Left cardiac atrium (tissue), 4 donors: ENCODE measurements around the gene DHRS2. TPM values are rescaled to one million over a fixed set of nuclear protein-coding genes. Genes with fewer than 3 reads are reported as not detected.
"Not testable (repeated sequence)": the region's sequence is repeated elsewhere in the genome, so short reads cannot be mapped to it uniquely, and the experiment has no call there.

Source experiments
- ATAC-seq, 2 donors: fragments of 200-7000 bp; cut with Tn5 transposase; one replicate each; pipeline ENCODE4 v1.9.1; 2020; ENCODE audit warnings: mild to moderate bottlenecking in 2 of 2, moderate library complexity in 2 of 2
- DNase-seq: peaks from one replicate; pipeline ENCODE4 v3.0.0-alpha.2; 2020
- intact Hi-C, 2 donors: fragments of 100-400 bp; cut with DNase I; formaldehyde crosslinking; loops; one replicate each; pipeline versions ENCODE4 v1.14.1 to v1.15.1; 2022 to 2023
- total RNA-seq, 2 donors: library from RNA; stranded (reverse); fragmentation: NEBNext Ultra II Directional; extraction: Animal tissue kit (Norgen Biotek cat#: 25700); gene quantifications; one replicate each; pipeline ENCODE4 v1.2.1, GENCODE V29; 2021
- donor health status: DM: no; HTN: yes; CAD: no.
- donor health status: DM: no; HTN: yes; CAD: no; lungs with severe emphysema.
- donor health status: DM: yes; HTN: yes; CAD: no.
- donor health status: Dilated cardiomyopathy.

Gene DHRS2
- total RNA-seq, 2 donors from 2014 or later: not detected

DNA sequence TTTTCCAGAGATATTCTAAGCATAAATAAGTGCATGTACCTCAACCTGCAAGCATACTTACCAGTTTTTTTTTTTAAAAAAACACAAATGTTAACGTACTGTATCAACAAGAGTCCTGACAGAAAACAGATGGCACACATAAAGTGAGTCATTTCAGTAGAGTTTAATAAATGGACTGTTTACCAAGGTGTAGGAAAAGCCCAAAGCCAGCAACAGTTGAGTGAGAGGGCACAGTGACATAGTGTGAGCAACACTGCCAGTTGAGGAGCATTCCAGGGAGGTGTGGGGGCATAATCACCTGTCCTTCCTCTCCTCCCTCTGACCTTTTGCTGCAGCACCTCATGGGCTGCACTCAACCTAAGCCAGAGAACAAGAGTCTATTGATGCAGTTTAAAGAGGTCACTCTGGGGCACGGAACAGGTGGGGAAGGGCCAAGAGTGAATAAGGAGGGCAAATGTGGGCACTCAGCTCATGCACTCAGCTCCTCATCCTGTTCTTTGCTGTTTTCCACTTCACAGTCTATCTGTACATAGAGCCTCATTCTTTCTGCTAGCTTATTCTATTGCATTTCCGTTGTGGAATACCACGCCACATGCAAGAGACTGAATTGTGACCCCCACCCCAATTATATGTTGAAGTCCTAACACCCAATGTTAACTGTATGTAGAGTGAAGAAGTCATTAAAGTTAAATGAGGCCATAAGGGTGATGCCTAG lies 29.3 kb downstream of the DHRS2 start:
- DNase-seq (no peak), ATAC-seq (no peak)
- intact Hi-C loops: no loop called here

GRCh38 chr14:23667134-23667533 lies 31.0 kb downstream of the DHRS2 start:
- intact Hi-C loops: no loop called here
- ATAC-seq (no peak), DNase-seq (no peak)

GRCh38 chr14:23669441-23669840 lies 33.3 kb downstream of the DHRS2 start:
- intact Hi-C loops: no loop called here
- DNase-seq: no peak
- no peak for ATAC-seq

DNA sequence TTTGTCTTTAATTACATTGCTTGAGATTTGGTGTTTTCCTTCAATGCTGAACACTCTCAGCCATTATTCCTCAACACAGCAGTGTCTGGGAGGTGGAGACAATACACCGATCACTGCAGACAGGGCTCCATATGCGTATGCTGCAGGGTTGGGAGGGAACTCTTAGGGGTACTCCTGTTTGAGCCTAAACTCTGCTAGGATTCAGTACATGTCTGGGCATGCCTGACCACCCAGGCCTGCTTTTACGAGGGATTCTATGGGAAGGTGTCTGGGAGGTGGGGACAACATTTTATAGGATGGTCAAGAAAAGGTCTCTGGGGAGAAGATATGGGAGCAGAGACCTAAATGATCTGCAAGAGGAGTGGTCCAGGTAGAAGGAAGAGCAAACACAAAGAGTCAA lies 34.3 kb downstream of the DHRS2 start:
- intact Hi-C loops: no loop called here
- ATAC-seq (no peak), DNase-seq (no peak)

DNA sequence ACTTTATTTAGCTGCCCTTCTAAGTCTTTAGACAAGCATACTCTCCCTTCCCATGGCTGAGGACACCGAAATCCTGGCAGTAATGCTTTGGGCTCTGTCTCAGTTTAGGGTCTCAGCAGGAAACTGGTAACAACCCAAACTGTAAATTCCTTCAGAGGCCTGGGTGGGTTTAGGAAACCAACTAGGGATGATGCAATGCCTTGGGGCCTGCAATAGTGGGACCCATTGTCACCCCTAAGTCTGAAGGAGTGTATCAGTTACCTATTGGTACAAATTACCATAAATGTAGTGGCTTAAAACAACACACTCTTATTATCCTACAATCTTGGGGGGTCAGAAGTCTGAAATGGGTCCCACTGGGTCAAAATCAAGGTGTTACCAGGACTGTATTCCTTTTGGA lies 36.0 kb downstream of the DHRS2 start:
- DNase-seq: no peak
- intact Hi-C loops: no loop called here
- ATAC-seq: no peak

GRCh38 chr14:23675337-23675736 lies 39.2 kb downstream of the DHRS2 start:
- ATAC-seq (no peak), DNase-seq (no peak)
- intact Hi-C loops: no loop called here

DNA sequence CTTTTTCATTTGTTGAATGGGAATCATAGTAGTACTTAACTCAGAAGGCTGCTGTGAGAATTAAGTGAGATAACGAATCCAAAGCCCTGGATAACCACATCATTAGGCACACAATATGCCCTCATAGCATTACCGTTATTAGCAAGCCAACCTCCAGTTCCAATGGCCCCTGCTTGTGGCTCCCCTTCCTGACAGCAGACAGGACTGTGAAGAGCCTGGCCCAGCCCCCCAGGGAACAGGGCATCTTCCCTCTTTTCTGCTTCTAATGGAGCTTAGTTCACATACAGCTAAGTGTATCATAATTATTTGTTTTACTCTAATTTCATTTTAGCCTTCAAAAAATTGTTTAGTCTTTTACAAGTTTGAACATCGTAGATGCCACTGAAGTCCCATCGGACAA lies 39.7 kb downstream of the DHRS2 start:
- intact Hi-C loops: no loop called here
- DNase-seq (no peak), ATAC-seq (no peak)

DNA sequence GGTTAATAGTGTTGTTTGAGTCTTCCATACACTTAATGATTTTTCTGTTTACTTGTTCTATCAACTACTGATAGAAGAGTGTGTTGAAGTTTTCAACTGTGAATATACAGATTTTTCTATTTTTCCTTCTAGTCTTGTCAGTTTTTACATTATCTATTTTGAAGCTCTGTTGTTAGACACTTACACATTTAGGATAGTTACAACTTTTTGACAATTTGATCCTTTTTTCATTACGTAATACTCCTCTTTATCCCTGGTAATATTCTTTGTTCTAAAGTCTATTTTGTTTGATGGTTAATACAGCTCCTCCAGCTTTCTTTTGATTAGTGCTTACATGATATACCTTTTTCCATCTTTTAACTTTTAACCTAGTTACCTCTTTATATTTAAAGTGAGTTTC lies 45.2 kb downstream of the DHRS2 start:
- intact Hi-C loops: no loop called here
- ATAC-seq: no peak
- DNase-seq: no peak

DNA sequence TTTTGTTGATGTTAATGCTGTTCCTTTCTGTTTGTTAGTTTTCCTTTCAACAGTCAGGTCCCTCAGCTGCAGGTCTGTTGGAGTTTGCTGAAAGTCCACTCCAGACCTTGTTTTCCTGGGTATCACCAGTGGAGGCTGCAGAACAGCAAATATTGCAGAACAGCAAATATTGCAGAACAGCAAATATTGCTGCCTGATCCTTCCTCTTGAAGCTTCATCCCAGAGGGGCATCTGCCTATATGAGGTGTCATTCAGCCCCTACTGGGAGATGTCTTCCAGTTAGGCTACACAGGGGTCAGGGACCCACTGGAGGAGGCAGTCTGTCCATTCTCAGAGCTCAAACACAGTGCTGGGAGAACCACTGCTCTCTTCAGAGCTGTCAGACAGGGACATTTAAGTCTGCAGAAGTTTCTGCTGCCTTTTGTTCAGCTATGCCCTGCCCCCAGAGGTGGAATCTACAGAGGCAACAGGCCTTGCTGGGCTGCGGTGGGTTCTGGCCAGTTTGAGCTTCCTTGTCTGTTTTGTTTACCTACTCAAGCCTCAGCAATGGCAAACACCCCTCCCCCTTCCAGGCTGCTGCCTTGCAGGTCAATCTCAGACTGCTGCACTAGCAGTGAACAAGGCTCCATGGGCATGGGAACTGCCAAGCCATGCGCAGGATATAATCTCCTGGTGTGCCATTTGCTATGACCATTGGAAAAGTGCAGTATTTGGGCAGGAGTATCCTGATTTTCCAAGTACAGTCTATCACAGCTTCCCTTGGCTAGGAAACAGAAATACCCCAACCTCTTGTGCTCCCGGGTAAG lies 53.7 kb downstream of the DHRS2 start:
- ATAC-seq, intact Hi-C loops, DNase-seq: not testable (repeated sequence)

DNA sequence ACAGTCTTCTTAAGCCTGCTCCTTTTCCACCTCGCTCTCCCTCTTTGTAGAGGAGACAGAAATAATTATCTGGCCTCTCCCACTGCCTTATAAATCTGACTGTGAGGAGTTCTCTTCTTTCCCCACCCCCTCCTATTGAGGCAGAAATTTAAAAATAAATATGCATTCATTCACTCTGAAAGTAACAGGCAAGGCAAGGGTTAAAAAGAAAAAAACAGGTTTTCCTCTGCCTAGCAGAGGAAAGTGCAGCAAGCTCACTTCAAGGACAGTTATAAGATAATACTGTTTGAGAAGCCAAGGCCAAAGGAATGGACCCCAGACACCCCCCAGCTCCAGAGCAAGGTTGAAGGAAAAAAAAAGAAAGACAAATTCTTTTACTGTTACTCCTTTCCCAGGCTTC lies 56.3 kb downstream of the DHRS2 start:
- intact Hi-C loops: no loop called here
- DNase-seq (no peak), ATAC-seq (no peak)

- DNase-seq (no peak), ATAC-seq (no peak)
- intact Hi-C loops: no loop called here
Observed at GRCh38 chr14:23693252-23693775, 57.1 kb downstream of the DHRS2 start.

- DNase-seq (no peak), ATAC-seq (peak; percentile 69 to 81)
- intact Hi-C loops: no loop called here
Observed at GRCh38 chr14:23694085-23694948, 58.2 kb downstream of the DHRS2 start.

Other genes with a start within 250 kb of the DHRS2 start
- gene MYH6, start 228.1 kb upstream of the DHRS2 start, total RNA-seq: over 10,000 TPM; 10,415 to 11,820 TPM
- gene MYH7, start 200.7 kb upstream of the DHRS2 start, total RNA-seq: 100 to 1,000 TPM; 175 to 201 TPM
- 10 to 100 TPM; 20.1 to 23.6 TPM for gene NGDN, start 166.7 kb upstream of the DHRS2 start, total RNA-seq
- gene ZFHX2, start 84.6 kb upstream of the DHRS2 start, total RNA-seq: 1 to 10 TPM in 1 of 2 donors, under 1 TPM in 1; 0.89 to 1.3 TPM
- gene THTPA, start 80.1 kb upstream of the DHRS2 start, total RNA-seq: 10 to 100 TPM; 17.3 to 18.9 TPM
- 10 to 100 TPM; 16.5 to 32.3 TPM for gene AP1G2, start 68.6 kb upstream of the DHRS2 start, total RNA-seq
- under 1 TPM; 0.24 to 0.68 TPM for gene JPH4, start 57.6 kb upstream of the DHRS2 start, total RNA-seq